HG02973 (cell line): ENCODE measurements around the gene RFX7.

Experiments used
- ATAC-seq: cut with Tn5 transposase; IDR thresholded peaks from one replicate; pipeline ENCODE4 v1.9.1; 2021; ENCODE audit warnings: moderate library complexity; ENCODE audit not compliant: unreplicated experiment

RFX7 gene

DNA sequence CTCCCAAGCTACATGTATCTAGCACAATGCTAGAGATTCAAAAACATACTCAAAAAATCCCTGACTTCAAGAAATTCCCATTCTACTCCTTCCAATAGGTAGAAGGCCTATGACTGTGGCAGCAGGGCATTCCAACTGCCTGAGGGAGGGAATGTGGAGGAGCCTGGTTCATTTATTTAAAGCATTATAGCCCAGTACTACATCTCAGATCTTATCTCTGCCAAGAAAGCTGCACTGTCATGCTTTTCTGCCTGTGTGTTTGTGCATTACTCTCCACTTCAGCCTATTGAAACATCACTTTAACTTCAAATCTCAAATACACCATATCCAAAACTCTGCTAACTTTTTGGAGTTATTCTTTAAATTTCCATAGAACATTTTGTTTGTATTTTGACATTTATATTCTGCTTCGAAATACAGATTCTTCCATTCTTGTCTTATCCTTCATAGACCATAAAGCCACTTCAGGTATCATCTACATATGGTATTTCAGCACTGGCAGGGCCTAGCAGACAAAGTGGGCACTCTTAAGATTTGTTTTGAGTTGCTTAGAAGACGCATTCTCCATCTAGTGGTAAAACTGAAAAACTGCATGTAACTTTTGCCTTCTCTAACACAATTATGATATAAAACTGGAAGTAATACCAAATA lies 191.2 kb downstream of the RFX7 start:
- ATAC-seq, result no peak

GRCh38 chr15:56051676-56052075 lies 192.0 kb downstream of the RFX7 start:
- no peak for ATAC-seq

- no peak for ATAC-seq
Observed at GRCh38 chr15:56049577-56049976, 194.1 kb downstream of the RFX7 start.

GRCh38 chr15:56047354-56047753 lies 196.3 kb downstream of the RFX7 start:
- ATAC-seq, result no peak

- no peak for ATAC-seq
Observed at GRCh38 chr15:56045068-56045748, 198.5 kb downstream of the RFX7 start.

- no peak for ATAC-seq
Observed at GRCh38 chr15:56042982-56043980, 200.4 kb downstream of the RFX7 start.

DNA sequence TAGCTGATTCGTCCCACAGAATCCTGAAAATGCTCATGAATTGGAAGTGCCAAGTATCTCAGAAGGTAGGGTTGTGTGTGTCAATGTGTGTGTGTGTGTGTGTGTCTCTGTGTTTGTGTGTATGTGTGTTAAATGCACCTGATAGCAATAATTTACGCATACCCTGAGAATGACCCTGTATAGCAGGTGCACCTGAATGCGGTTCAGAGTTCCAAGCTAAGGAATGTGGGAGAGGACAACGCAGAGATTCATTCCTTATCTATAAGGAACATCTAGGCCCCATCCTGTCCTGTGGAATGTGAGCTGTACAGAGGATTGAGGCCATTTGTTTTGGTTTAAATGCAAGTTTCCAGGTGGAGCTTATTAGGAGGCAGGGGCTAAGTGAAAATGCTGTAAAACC lies 201.2 kb downstream of the RFX7 start:
- no peak for ATAC-seq

- ATAC-seq, result no peak
Observed at GRCh38 chr15:56042031-56042430, 201.6 kb downstream of the RFX7 start.

GRCh38 chr15:56040081-56041035 lies 203.3 kb downstream of the RFX7 start:
- ATAC-seq, result no peak

GRCh38 chr15:56038707-56039106 lies 205.0 kb downstream of the RFX7 start:
- no peak for ATAC-seq

- ATAC-seq, result no peak
Observed at GRCh38 chr15:56038015-56038414, 205.7 kb downstream of the RFX7 start.
